ENCODE measurements around the gene FYB1. TPM values are rescaled to one million over a fixed set of nuclear protein-coding genes. Genes with fewer than 3 reads are reported as not detected.
A peak's percentile ranks its signal among the peaks of the same experiment; 100 is the strongest.

FYB1 gene
- total RNA-seq, 1 experiment from 2014 or later: 0.05 TPM

GRCh38 chr5:39091940-39092580 is 127.3 kb downstream of the FYB1 start:
- no peak for DNase-seq (ENCODE audit: low read depth)

GRCh38 chr5:39083968-39084367 is 135.4 kb downstream of the FYB1 start:
- DNase-seq (ENCODE audit: low read depth): no peak

- DNase-seq (ENCODE audit: low read depth): no peak
These were observed 136.4 kb downstream of the FYB1 start for GRCh38 chr5:39082995-39083394.

GRCh38 chr5:39080597-39081204 is 138.7 kb downstream of the FYB1 start:
- DNase-seq (ENCODE audit: low read depth): peak; percentile 55

GRCh38 chr5:39080168-39080567 is 139.2 kb downstream of the FYB1 start:
- peak; percentile 47 for DNase-seq (ENCODE audit: low read depth)

- no peak for DNase-seq (ENCODE audit: low read depth)
These were observed 140.2 kb downstream of the FYB1 start for GRCh38 chr5:39079147-39079546.

GRCh38 chr5:39076757-39077728 is 142.3 kb downstream of the FYB1 start:
- DNase-seq (ENCODE audit: low read depth): peak; percentile 89

- no peak for DNase-seq (ENCODE audit: low read depth)
These were observed 143.1 kb downstream of the FYB1 start for GRCh38 chr5:39076101-39076756.

GRCh38 chr5:39074017-39074814 is 145.1 kb downstream of the FYB1 start, which contains the start of gene RICTOR:
Gene RICTOR, minus strand, starts transcription at chr5:39074399. Its CDS starts 22 bp downstream, at chr5:39074377.
- DNase-seq (ENCODE audit: low read depth): peak; percentile 86

GRCh38 chr5:39073767-39074016 is 145.7 kb downstream of the FYB1 start:
- DNase-seq (ENCODE audit: low read depth): no peak

GRCh38 chr5:39072925-39073766 is 146.2 kb downstream of the FYB1 start:
- DNase-seq (ENCODE audit: low read depth): peak; percentile 67

GRCh38 chr5:39068099-39068498 is 151.3 kb downstream of the FYB1 start:
- no peak for DNase-seq (ENCODE audit: low read depth)

GRCh38 chr5:39064450-39064849 is 154.9 kb downstream of the FYB1 start:
- no peak for DNase-seq (ENCODE audit: low read depth)

GRCh38 chr5:39063037-39063436 is 156.3 kb downstream of the FYB1 start:
- DNase-seq (ENCODE audit: low read depth): no peak

GRCh38 chr5:39062530-39062929 is 156.8 kb downstream of the FYB1 start:
- DNase-seq (ENCODE audit: low read depth): no peak

- DNase-seq (ENCODE audit: low read depth): no peak
These were observed 157.3 kb downstream of the FYB1 start for GRCh38 chr5:39062104-39062503.

- DNase-seq (ENCODE audit: low read depth): no peak
These were observed 160.3 kb downstream of the FYB1 start for GRCh38 chr5:39059064-39059463.

GRCh38 chr5:39058178-39058921 is 161.0 kb downstream of the FYB1 start:
- DNase-seq (ENCODE audit: low read depth): no peak

- no peak for DNase-seq (ENCODE audit: low read depth)
These were observed 161.6 kb downstream of the FYB1 start for GRCh38 chr5:39057734-39058133.

All from M059J (cell line).